Fibroblast of skin of right biceps (primary cell): ENCODE results near the gene GMFB.

Source experiments
- DNase-seq: peaks from one replicate; pipeline ENCODE4 v3.0.0-alpha.2; 2013

GMFB gene

DNA sequence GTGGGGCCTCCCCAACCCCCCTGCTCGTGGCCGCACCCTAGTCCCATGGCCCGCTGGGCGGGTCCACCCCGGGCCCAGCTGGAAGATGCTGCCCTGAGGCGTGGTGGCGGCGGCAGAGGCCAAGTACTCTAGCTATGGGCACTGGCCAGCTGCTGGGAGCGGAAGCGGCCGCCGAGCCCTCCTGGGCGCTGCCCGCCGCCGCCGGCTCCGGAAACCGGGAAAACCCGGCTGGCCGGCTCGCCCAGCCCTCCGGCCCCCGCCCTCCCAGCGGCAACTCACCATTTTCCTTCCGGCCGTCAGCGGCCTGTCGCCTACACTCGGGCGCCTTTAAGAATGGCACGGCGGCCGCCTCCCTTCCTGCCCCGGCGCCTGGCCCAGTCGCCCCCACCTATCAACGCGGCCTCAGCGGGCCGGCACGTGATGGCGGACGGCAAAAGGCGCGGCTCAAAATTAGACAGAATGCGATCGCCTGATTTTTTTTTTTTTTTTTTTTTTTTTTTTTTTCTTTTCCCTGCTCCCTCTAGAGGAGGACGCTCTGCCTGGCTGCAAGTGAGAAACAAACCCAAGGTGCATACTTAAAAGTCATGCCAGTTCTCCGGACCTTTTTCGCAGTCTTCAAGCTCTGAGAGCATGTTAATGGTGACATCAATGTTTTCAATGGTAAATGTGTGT lies at the start of gene GMFB:
Gene GMFB (minus strand): TSS at position 335 of the 672 bp plus-strand sequence. CDS start 53 bp downstream, at position 282.
- peak; percentile 95 for DNase-seq

DNA sequence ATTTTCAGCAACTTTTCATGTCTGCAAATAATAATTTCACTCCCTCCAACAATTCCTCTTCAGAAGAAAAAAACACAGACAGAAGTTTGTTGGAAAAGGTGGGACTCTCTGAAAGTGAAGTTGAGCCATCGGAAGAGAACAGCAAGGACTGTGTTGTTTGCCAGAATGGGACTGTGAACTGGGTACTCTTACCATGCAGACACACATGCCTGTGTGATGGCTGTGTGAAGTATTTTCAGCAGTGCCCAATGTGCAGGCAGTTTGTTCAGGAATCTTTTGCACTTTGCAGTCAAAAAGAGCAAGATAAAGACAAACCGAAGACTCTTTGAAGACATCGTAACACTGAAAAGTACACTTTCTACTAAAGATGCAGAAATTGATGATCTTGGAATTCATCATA lies 49.3 kb upstream of the GMFB start:
- DNase-seq, result no peak

DNA sequence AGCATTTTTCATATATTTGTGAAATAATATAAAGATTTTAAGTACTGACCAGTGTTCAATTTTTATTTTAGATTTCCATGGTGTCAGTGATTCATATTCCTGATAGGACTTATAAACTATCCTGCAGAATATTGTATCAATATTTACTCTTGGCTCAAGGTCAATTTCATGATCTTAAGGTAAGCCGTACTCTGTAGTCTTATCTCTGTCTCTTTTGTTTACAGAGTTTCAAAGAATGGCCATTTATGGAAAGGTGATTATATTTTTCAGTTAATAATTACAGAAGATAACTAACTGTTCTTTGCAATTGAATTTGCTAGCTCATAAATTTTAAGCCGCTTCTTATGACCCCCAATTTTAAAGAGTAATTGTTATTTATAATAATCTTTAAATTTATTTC lies 48.9 kb upstream of the GMFB start:
- DNase-seq, result no peak

DNA sequence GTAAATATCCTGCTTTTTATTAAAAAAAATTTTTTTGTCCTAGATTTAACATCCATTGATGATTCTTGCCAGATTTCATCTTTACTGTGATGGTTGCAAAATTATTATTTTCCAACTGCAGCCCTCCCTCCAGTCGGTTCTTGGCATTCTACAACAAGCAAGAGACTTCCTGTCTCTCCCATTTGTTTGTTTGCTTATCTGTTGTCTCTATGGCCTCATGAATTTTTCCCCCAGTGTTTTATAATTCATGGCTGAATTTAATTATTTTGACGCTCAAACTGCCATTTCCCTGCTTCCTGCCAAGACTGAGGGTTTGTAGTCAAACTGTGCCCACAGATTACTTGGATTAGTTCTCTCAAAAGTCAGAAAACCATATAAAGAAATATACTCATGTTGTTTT lies 46.9 kb upstream of the GMFB start:
- no peak for DNase-seq

DNA sequence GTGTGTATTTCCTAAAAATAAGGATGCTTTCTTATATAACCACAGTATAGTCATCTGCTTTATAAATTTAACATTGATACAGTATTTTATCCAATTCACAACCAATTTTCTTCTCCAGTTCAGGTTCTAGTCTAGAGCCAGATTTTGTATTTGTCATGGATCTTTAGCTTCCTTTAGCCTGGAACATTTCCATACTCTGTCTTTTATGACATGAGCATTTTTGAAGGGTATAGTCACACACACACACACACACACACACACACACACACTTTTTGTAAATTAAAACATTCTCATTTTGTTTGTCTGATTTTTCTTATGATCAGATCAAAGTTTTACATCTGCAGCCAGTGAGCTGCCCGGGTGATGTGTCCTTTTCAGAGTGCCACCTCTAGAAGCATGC lies 46.3 kb upstream of the GMFB start:
- peak; percentile 37 for DNase-seq

DNA sequence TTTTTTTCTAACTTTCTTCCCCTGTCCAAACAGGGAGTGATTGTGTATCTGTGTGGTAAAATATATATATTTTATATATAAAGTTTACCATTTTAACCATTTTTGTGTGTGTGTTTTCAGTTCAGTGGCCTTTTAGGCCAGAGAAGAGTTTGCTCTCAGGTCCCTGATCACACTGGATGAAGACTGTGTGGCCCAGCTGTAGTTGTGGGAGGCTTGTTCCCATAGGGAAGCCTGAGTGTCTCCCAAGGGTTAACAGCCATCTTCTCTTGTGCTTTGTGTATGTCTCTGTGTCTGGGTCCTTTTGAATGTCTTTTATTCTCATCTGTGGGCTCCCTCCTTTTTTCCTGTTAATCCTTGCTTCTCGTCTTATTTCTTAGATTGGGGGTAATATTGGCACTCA lies 44.3 kb upstream of the GMFB start:
- DNase-seq, result no peak

DNA sequence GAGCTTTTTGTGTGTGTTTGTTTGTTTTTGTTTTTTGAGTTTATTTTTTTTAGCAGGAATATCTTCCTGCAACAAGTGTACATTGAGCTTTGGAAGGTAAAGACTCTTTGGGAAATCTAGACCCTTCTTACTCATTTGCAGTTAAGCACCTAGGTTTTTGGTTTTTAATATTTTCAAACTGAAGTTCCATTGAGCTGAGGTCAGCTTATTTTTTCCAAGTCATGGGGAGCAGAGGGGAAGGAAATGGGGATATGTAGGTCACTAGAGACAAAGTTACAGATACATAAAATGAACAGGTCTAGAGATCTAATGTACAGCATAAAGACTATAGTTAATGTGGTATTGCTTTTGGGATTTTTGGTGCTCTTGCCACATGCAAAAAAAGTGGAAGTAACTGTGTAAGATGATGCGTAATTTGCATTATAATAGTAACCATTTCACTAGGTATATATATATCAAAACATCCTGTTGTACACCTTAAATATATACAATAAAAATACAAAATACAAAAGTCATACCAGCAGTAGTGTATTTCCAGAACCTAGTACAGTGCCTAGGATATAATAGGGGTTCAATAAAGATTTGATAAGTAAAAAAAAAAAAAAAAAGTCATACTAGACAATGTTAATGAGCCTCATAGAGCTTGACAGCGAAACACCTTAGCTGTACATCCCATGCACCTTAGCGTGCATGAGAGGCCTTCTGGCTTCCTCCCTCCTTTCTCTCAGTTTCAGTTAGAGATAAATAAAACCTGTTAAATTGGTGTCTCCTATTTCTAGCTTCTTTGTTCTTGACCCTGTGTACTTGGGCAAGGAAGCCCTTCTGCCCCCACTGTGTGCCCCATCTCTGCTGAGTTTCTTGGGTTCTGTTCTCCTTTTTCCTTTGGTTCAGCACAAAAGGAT lies 43.6 kb upstream of the GMFB start:
- DNase-seq, result no peak

DNA sequence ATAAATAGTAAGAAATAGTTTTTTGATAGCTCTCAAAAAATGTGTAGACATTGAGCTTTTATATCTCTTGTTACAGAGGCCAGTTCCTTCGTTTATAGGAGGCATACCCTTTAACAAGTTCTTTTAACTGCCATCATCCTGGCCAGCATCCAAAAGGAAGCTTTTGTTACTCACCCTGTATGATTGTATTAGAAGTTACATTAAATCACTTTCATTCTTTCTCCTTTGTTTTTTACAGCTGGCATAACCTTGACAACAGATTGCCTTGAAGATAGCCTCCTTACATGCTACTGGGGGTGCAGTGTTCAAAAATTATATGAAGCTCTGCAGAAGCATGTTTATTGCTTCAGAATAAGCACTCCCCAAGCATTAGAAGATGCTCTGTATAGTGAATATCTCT lies 41.0 kb upstream of the GMFB start:
- DNase-seq, result peak; percentile 65

DNA sequence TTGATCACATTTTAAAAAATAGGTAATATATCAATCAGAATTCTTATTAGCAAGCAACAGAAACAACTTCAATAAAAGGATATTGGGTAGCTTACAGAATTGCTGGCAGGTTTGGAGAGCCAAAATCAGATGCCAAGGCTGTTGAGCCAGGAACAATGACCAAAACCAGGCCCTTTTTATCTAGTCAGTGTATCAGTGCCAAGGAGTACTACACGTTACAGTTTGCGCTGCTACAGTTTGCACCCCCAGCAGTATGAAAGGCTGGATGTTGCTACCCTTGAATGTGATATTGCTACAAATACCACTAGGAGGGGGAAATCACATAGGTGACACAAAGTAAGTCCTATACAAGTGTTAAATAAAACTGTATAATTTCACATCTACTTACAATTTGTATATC lies 40.2 kb upstream of the GMFB start:
- no peak for DNase-seq

DNA sequence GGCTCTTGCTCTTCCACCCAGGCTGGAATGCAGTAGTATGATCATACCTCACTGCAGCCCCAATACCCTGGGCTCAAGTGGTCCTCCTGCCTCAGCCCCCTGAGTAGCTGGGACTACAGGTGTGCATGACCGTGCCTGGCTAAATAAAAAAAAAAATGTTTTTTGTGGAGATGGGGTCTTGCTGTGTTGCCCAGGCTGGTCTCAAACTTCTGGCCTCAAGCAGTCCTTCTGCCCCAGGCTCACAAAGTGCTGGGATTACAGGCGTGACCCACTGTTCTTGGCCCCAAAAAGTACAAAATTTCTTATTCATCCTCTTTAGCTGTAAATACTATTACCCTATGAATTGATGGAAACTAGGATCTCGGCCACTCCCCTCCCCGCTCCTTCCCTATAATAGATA lies 35.6 kb upstream of the GMFB start:
- no peak for DNase-seq

DNA sequence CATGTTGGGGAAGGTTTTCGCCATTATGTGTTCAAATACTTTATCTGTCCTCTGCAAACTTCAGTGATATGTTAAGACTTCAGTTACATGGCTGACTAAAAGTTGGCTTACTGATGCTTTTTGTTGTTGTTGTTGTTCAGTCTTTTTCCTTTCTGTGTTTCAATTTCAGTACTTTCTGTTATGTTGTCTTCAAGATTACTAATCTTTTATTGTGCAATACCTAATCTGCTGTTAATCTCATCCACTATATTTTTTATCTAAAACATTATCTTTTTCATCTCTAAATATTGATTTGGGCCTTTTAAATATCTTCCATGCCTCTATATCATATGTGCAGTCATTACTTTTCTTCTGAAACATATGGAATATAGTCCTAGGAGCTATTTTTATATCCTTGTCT lies 27.9 kb upstream of the GMFB start:
- DNase-seq, result no peak

DNA sequence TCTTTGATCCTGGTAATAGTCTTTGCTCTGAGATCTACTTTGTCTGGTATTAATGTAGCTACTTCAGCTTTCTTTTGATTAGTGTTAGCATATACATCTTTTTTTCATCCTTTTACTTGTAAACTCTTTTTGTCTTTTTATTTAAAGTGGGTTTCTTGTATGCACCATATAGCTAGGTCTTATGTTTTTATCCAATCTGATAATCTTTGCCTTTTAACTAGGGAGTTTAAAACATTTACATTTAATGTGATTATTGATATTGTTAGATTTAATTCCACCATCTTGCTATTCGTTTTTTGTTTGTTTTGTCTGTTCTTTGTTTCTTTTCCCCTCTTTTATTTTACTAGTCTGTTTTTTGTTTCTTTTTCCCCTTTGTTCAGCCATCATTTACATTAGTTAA lies 26.9 kb upstream of the GMFB start:
- no peak for DNase-seq

DNA sequence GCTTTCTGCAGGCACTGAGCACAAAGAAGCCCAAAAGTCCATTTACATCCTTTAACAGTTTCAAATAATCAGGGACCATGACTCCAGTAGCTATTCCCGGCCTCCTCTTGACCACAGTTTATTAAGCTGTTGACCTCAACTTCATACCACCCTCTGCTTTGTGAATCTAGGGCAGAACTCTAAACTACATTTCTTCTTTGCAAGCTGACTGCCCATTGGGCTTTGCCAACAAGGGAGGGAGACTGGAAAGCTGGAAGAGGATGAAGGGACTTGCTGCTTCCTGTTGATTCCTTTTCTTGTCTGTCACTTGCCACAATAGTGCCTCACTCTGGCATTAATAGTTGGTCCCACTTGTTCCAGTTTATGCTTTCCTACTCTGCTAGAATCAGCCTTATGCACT lies 23.6 kb upstream of the GMFB start:
- no peak for DNase-seq

DNA sequence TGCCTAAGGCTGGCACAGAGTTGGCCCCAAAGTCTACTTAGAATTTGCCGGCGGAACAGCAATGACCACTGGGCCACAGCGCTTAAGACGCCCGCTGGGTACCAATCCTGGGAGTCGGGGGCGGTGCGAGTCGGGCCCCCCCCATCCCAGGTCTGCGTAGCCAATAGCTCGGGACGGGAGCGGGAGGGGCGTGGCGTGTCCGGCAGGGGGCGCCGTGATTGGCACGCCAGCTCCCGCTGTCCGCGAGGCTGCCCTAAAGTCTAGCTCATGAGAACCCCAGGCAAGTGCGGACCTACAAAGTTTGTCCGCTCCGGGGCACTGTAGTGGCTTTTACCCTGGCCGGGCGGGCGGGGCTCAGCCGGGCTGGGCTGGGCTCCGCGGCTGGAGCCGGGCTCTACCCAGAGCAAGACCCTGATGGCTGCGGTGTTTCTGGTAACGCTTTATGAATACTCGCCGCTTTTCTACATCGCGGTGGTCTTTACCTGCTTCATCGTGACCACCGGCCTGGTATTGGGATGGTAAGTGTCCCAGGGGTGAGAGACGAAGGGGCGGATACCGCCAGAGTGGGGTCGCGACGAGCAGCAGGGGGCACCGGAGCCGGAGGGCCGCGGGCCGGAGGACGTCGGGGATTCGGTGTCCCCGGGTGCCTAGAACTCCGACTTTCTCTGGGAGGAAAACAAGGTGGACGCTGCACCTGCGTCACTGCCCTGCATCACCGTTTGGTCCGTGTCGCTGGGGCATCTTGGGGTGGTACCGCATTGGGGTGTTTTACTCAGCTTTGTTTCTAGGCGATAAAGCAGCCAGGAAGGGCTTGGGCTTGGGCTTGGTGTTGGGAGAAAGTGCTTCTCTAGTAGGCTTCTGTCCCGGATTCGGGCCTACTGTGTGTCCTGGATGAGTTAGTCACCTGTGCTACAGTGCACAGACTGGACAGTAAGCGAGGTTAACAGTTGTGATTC lies 21.0 kb upstream of the GMFB start, which contains the start of gene CGRRF1:
Gene CGRRF1 (plus strand): TSS at position 361 of the 956 bp plus-strand sequence. CDS start 54 bp downstream, at position 415.
- DNase-seq, result peak; percentile 99

DNA sequence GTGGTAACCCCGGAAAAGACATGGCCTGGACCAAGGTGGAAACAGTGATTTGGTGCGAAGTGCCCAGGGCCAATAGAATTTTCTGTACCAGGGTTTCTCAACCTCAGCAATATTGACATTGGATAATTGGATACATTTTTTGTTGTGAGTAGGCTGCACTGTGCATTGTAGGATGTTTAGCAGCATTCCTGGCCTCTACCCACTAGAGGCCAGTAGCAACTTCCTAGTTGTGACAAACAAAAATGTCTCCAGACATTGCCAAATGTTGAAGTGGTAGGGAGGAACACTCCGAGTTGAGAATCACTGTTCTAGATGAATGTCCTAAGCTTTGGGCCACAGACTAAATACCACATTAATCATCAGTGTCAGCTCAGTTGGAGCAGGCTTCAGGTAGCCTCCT lies 14.7 kb upstream of the GMFB start:
- DNase-seq, result peak; percentile 57

DNA sequence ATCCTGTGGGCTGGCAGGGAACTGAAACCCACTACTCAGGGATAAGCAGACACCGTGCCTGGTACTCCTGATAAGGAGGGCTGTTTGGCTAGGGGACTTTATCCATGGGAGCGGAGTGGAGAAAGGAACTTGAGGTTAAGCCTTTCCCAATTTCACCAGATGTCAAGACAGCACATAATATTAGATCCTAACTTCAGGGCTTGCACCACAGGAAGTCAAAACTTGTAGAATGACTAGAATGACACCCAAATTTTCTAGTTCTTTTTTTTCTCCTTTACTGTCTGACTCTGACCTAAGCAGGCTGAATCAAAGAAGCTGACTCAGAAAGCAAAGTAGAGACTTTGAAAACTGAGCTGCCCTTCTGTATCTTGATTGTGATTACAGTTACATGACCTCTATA lies 13.8 kb upstream of the GMFB start:
- DNase-seq, result peak; percentile 28

DNA sequence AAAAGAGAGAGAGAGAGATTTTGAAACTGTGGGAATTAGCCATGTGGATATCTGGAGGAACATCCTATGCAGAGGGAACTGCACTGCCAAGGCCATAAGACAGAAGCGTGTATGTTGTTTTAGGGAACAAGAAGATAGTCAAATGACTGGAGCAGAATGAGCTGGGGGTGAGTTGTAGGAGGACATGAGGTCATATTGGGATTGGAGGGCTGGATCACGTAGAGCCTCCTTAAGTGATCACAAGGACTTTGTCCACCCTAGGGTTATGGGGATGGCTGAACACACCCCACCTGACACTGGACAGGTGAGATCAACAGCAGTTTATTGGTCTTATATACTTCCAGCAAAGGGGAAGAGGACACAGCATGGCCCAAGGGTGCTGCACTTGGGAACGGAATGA lies 12.7 kb upstream of the GMFB start:
- no peak for DNase-seq

DNA sequence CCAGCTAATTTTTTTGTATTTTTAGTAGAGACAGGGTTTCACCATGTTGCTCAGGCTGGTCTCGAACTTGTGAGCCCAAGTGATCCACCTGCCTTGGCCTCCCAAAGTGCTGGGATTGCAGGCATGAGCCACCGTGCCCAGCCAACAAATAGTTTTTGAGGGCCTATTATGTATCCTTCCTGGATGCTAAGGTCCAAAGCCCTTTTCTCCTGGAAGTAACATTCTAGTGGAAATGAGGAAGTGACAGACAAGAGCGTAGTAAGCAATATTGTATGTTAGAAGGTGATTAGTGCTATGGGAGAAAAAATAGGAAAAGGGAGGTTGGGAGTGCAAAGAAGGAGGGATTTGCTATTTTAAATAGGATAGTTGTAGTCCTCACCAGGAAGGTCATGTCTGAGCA lies 12.0 kb upstream of the GMFB start:
- DNase-seq, result no peak

DNA sequence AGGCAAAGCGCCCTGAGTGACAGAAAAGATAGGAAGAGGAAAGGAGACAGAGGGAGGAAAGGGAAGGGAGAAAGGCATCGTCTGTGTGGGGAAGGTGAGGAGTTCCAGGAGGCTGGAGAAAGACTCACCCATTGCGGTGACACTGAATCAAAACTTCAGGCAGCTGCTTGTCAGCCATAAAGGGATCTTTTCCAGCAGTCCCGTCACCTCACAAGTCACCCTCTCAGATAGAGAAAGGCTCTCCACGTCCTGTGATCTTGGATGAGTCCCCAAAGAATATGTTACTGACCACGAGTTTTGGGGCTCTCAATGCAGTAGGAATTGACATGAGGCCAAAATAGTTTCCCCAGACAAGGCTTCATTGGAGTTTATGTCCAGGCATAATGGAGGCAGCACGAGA lies 9.8 kb upstream of the GMFB start:
- DNase-seq, result no peak

DNA sequence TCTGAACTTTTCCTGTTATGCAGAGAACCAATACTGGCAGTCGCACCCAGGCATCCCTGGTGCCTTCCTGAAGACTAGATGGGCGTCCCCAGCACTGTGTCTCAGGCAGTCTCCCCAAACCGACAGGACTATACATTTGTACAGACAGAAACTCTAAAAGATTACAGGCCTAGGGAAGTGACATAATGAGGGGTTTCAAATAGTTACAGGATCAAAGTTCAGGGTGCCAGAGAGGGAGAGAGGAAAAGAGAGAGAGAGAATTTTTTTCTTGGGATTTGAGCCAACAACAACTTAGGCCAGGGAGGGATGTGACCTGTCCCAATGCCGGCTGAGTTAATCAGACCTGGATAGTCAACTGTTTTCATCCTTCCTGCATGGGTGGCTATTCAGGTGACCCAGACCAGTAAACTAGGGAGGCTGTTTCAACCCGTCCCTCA lies 9.3 kb upstream of the GMFB start:
- no peak for DNase-seq

DNA sequence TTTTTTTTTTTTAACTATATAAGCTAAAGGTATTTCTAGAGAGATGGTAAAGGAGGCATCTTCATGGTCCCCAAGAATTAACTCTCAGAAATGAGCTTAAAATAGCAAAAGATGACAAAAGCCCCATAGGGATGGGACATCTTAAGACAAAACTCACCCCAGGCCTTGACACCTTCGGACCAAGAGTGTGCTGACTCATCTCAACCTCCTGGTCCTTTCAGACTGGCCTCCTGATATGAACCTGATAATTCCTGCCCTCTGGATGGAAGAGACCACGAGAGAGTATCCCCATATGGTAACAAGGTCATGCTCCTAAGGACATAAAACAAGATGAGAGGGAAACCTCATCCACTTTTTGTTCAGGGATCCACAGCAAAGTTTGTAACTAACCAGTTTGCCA lies 8.4 kb upstream of the GMFB start:
- no peak for DNase-seq

DNA sequence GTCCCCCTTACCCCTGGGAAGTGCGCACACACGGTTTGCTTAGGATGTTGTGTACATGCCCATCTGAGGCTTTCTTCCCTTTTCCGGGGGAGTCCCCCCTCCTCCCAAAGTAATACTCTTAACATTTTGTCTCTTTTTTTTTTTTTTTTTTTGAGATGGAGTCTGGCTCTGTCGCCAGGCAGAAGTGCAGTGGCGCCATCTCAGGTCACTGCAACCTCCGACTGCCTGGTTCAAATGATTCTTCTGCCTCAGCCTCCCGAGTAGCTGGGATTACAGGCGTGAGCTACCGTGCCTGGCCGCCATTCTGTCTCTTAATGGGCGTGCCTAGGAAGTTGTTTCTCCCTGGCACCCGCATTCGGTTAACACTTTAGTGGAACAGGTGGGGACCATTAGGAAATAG lies 4.5 kb upstream of the GMFB start:
- DNase-seq, result no peak
